ENCODE data around the gene NR3C1. TPM values are rescaled to one million over a fixed set of nuclear protein-coding genes. Genes with fewer than 3 reads are reported as not detected.

NR3C1 gene
- polyA plus RNA-seq, 4 donors = 30.6 to 86.8 (median 42.2) TPM

DNA sequence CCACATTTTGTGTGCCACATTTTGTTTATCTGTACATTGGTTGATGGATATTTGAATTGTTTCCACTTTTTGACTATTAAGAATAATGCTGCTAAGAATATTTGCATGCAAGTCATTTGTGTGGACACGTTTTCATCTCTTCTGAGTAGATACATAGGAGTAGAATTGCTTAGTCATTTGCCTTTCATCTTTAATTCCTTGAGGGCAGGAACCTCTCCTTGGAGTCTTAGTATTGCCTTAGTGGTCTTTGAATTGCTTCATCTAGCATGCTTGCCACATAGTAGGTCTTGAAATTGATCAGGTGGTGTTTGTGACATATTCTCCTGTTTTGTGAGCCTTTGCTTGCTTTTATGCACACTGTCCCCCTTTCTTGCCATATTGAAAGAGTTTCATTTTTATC, 128.5 kb downstream of the NR3C1 start:
- DNase-seq (ENCODE audit: low read depth in 4 of 4, low spot score in 3 of 4) = no peak

GRCh38 chr5:143271431-143271830, 132.1 kb downstream of the NR3C1 start:
- no peak for DNase-seq (ENCODE audit: low read depth in 4 of 4, low spot score in 3 of 4)

- DNase-seq (ENCODE audit: low read depth in 4 of 4, low spot score in 3 of 4) = no peak
Observed at GRCh38 chr5:143268388-143268787, 135.1 kb downstream of the NR3C1 start.

GRCh38 chr5:143267186-143267585, 136.3 kb downstream of the NR3C1 start:
- no peak for DNase-seq (ENCODE audit: low read depth in 4 of 4, low spot score in 3 of 4)

DNA sequence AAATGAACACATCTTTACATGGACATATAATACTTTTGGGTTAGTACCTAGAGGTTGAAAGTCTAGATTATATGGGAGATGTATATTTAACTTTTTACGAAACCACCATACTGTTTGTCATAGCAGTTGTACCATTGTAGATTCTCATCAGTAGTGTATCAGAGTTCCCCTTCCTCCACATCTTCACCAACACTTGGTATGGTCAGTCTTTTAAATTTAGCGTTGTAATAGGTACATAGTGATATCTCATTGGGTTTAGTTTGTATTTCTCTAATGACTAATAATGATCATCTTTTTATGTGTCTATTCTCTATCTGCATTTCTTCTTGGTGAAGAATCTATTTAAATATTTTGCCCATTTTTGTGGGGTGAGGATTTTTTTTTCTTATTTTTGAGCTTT, 137.5 kb downstream of the NR3C1 start:
- no peak for DNase-seq (ENCODE audit: low read depth in 4 of 4, low spot score in 3 of 4)

DNA sequence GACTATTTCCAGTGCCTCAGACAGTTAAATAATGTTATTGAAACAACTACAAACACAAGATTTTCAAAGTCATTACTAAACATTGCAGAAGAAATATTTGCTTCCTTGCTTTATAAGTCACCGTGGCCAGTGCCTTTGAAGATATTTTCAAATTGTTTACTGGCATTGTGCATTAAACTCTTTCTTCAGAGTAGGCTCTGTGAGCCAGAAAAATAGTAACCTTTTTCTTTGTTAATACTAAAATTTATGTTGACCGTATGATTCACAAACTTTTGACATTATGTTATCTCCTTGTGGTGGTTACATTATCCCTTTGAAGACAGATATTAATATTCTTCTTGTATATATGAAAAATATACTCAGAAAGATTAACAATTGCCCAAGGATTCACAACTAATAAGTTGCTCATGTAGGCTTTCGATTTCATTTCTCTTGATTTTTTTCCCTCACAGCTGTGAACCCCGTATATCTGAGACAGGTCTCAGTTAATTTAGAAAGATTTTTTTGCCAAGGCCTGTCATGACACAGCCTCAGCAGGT, 140.1 kb downstream of the NR3C1 start:
- no peak for DNase-seq (ENCODE audit: low read depth in 4 of 4, low spot score in 3 of 4)

DNA sequence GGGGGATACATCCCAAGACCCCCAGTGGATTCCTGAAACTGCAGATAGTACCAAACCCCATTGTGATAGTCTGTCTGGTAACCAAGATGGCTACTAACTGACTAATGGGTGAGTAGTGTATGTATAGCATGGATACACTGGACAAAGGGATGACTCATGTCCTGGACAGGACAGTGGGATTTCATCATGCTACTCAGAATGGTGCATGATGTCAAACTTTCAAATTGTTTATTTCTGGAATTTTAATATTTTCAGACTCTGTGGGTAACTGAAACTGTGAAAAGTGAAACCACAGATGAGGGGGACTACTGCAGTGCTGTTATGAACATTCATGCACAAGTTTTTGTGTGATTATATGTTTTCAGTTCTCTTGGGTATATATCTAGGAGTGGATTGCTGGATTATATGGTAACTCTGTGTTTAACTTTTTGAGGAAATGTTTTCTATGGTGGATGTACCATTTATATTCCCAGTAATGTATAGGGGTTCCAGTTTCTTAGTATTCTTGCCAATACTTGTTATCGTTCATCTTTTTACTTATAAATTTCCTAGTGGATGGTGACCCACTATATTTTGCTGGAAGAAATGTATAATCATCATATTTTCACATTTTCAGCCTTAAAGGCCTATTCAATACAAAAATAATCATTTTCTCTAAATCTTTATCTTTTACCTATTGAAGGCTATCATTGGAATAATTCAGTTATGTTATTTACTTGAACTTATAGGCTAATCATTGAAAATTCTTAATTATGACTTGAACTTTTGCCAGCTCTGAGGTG, 140.9 kb downstream of the NR3C1 start:
- no peak for DNase-seq (ENCODE audit: low read depth in 4 of 4, low spot score in 3 of 4)

- DNase-seq (ENCODE audit: low read depth in 4 of 4, low spot score in 3 of 4) = no peak
Observed at GRCh38 chr5:143261748-143262392, 141.6 kb downstream of the NR3C1 start.

GRCh38 chr5:143259254-143259605, 144.3 kb downstream of the NR3C1 start:
- no peak for DNase-seq (ENCODE audit: low read depth in 4 of 4, low spot score in 3 of 4)

DNA sequence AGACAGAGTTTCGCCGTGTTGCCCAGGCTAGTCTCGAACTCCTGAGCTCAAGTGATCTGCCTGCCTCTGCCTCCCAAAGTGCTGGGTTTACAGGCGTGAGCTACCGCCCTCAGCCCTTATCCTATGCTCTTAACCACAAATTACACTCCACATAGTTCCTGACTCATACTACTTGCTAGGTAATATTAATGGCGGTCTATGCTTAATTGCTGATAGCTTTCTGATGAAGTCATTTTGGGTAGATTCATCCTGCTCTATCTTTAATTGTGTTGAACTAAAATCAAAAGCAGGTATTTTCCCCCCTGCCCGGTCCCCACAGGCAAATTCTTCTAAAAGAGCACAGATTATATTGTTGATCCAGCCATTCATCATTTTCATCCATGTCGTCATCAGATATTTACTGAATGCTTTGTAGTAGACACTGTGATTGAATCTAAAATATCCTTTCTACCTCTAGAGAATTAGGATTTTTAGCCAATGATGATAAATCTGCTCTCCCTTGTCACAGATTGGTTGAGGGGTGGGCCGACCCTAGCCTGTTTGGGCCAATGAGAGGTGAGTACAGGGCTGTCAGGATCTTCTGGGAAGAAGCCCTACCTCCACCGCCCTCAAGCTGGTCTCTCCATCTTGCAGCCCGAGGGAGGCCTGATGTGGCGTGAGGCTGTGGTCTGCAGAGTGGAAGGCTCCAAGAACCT, 144.8 kb downstream of the NR3C1 start:
- no peak for DNase-seq (ENCODE audit: low read depth in 4 of 4, low spot score in 3 of 4)

DNA sequence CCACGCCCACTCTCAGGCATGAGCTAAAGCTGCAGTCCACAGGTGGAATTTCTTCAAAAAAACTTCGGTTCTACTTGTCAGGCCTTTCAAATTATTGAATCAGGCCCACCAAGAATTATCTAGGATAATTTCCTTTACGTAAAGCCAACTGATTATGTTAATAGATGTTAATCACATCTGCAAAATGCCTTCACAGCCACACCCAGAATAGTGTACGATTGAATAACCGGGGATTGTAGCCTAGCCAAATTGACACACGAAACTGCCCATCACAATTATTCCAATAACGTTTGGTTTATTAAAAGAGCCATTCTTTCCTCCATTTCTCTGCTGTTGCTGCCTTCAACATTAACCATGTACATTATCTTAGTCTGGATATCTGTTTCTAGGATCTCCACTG, 148.7 kb downstream of the NR3C1 start:
- no peak for DNase-seq (ENCODE audit: low read depth in 4 of 4, low spot score in 3 of 4)

DNA sequence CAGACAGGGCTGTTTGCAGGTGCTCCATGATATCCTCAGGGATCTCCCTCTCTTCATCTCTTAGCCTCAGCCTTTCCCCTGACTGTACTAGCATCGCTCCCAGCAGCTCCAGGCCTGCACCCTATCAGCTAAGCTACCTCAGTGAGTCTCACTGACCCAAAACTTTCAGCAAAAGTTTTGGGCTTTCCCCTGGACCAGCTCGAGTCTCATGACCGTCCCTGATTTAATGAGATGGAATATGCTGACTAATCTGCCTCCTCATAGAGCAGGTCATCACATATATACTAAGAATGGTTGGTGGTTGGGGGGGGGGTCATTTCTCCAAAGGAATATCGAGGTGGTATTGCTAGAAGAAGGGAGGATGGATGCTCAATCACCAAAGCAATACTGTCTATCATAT, 151.5 kb downstream of the NR3C1 start:
- no peak for DNase-seq (ENCODE audit: low read depth in 4 of 4, low spot score in 3 of 4)

DNA sequence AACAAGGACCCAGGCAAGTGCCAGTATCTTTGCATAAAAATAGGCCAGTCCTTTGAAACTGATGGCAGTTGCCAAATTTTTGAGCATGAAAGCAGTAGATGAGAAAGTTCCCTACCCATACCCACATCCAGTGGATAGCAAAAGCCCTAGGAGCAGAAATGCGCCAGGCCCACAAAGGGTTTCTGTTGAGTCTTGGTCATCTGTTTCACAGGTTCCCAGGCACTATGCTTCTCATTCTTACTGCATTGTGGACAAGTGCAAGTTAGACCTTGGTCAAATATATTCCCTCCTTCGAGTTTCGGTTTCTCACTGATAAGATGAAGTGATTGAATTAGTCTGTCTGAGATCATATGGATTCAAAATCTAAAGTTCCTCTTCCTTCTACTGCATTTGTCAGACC, 152.3 kb downstream of the NR3C1 start:
- DNase-seq (ENCODE audit: low read depth in 4 of 4, low spot score in 3 of 4) = no peak

DNA sequence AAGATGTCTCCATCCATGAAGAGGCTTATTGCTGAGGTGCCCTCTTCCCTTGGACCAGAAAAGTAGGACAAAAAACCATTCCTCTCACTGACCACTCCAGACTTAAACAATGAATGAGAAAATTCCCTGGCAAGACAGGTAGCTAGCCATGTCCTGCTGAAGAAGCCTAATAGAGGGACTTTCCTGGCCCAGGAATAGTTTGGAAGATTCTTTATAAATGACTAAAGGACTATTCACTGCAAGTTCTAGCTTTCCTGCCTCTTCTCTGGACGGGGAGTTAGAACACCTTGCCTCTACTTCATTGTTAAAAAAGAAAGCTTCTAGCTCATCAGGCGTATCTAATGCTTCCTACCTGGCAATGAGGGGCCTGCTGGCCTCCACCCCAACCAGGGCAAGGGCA, 153.6 kb downstream of the NR3C1 start:
- DNase-seq (ENCODE audit: low read depth in 4 of 4, low spot score in 3 of 4) = no peak

GRCh38 chr5:143248822-143249579, 154.5 kb downstream of the NR3C1 start:
- DNase-seq (ENCODE audit: low read depth in 4 of 4, low spot score in 3 of 4) = no peak

GRCh38 chr5:143248391-143248790, 155.1 kb downstream of the NR3C1 start:
- DNase-seq (ENCODE audit: low read depth in 4 of 4, low spot score in 3 of 4) = no peak

- DNase-seq (ENCODE audit: low read depth in 4 of 4, low spot score in 3 of 4) = no peak
Observed at GRCh38 chr5:143247134-143247815, 156.2 kb downstream of the NR3C1 start.

DNA sequence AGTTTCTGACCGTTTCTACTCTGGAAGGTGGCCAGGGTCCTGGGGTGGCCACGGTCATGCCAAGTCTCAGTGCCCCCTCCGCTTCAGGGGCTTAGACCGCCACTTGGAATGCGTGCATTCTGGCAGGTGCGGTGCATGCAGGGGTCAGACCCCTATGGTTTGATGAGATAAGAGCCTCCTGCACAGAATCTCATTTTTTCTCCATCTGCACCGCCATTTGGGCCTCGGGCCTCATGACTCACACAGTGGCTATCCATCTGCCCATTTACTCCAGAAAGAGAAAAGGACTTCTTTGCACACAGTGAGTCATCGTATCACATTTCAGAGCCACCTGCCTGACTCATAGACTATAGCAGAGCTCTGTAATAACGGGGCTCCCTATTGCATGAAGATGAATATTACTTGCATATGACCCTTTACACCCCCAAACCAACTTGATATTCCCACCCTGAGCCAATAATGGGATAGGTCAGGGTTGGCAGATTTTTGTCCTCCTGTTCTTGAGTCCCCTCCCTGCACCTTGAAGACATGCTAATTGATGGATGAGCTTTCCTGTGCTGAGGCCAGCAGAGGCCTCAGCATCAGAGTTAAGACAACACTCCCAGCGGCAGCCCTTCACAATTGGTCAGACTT, 157.4 kb downstream of the NR3C1 start:
- no peak for DNase-seq (ENCODE audit: low read depth in 4 of 4, low spot score in 3 of 4)

DNA sequence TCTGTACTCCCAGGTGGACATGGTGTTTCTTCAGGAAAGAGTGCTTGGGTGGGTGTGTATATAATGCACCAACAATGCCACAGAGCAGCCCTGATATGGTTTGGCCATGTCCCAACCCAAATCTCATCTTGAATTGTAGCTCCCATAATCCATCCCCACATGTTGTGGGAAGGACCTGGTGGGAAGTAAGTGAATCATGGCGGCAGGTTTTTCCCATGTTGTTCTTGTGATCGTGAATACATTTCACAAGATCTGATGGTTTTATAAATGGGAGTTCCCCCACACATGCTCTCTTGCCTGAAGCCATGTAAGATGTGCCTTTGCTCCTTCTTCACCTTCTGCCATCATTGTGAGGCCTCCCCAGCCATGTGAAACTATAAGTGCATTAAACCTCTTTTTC, 158.5 kb downstream of the NR3C1 start:
- no peak for DNase-seq (ENCODE audit: low read depth in 4 of 4, low spot score in 3 of 4)
